Vagina (tissue), 2 donors: ENCODE measurements around the gene ABCA10.

Experiments used
- CTCF ChIP-seq, 3 experiments: fragments of 450-650 bp in 2 of 3; fragments of 200-600 bp in 1 of 3; sonication (generic) in 1 of 3; IDR thresholded peaks; one replicate each; pipeline ENCODE4 v1.5.1; 2017 to 2019; ENCODE audit warnings: antibody characterized with exemption in 3 of 3, mild to moderate bottlenecking in 2 of 3, moderate library complexity in 2 of 3
- POLR2A ChIP-seq, 2 donors: fragments of 450-650 bp; IDR thresholded peaks; one replicate each; pipeline ENCODE4 v1.6.1; 2017; ENCODE audit warnings: antibody characterized with exemption in 2 of 2, mild to moderate bottlenecking in 2 of 2, moderate library complexity in 2 of 2
- POLR2AphosphoS5 ChIP-seq, 2 donors: sonication (generic); formaldehyde crosslinking; IDR thresholded peaks; one replicate each; pipeline ENCODE4 v1.9.0; 2017; ENCODE audit warnings: antibody characterized with exemption in 2 of 2, mild to moderate bottlenecking in 2 of 2, low read depth in 1 of 2; ENCODE audit not compliant: insufficient read depth in 1 of 2

- no peak for TF ChIP-seq POLR2AphosphoS5 (IDR thresholded peaks at IDR 0.05; ENCODE audit: insufficient read depth in 1 of 2, low read depth in 1 of 2)
- TF ChIP-seq CTCF (IDR thresholded peaks at IDR 0.05), result no peak
- no peak for TF ChIP-seq POLR2A (IDR thresholded peaks at IDR 0.05)
Observed at GRCh38 chr17:69230939-69231338, 2.3 kb upstream of the ABCA10 start.
